HG02571 (cell line): ENCODE data around the gene RHBDL1.
A peak's percentile ranks its signal among the peaks of the same experiment; 100 is the strongest.
"Not testable (repeated sequence)": the region's sequence is repeated elsewhere in the genome, so short reads cannot be mapped to it uniquely, and the experiment has no call there.

Experiments used
- ATAC-seq: cut with Tn5 transposase; IDR thresholded peaks from one replicate; pipeline ENCODE4 v1.9.1; 2021; ENCODE audit warnings: mild to moderate bottlenecking, moderate library complexity; ENCODE audit not compliant: unreplicated experiment

The RHBDL1 gene

GRCh38 chr16:704552-705380 lies 29.3 kb downstream of the RHBDL1 start:
- no peak for ATAC-seq

- no peak for ATAC-seq
These were observed 30.1 kb downstream of the RHBDL1 start, which contains the start of gene FBXL16 for GRCh38 chr16:705431-706188. TSS of gene FBXL16 (minus strand) at chr16:705801. CDS start at chr16:697405, 8,396 bp downstream.

- ATAC-seq, result no peak
These were observed 31.0 kb downstream of the RHBDL1 start for GRCh38 chr16:706189-707061.

- no peak for ATAC-seq
These were observed 31.6 kb downstream of the RHBDL1 start for GRCh38 chr16:707062-707538.

- ATAC-seq, result no peak
These were observed 32.5 kb downstream of the RHBDL1 start for GRCh38 chr16:708019-708418.

GRCh38 chr16:708959-709358 lies 33.5 kb downstream of the RHBDL1 start:
- ATAC-seq, result no peak

GRCh38 chr16:709566-710499 lies 34.4 kb downstream of the RHBDL1 start:
- no peak for ATAC-seq

- no peak for ATAC-seq
These were observed 35.1 kb downstream of the RHBDL1 start for GRCh38 chr16:710500-711075.

GRCh38 chr16:711084-711483 lies 35.6 kb downstream of the RHBDL1 start:
- no peak for ATAC-seq

GRCh38 chr16:711548-712320 lies 36.3 kb downstream of the RHBDL1 start:
- no peak for ATAC-seq

- ATAC-seq, result not testable (repeated sequence)
These were observed 37.3 kb downstream of the RHBDL1 start for GRCh38 chr16:712740-713250.

GRCh38 chr16:714079-714478 lies 38.6 kb downstream of the RHBDL1 start:
- no peak for ATAC-seq

GRCh38 chr16:714558-715476 lies 39.3 kb downstream of the RHBDL1 start, which contains the start of gene METRN:
TSS of gene METRN (plus strand) at chr16:715118. CDS start at chr16:715290, 172 bp downstream.
- peak; percentile 43 for ATAC-seq

- ATAC-seq, result no peak
These were observed 40.2 kb downstream of the RHBDL1 start for GRCh38 chr16:715477-716199.

- ATAC-seq, result no peak
These were observed 40.7 kb downstream of the RHBDL1 start for GRCh38 chr16:716200-716568.

GRCh38 chr16:716768-717325 lies 41.4 kb downstream of the RHBDL1 start:
- no peak for ATAC-seq
